Spinal cord (tissue), 10 donors: Measurements from ENCODE around the gene ASPM. TPM values are rescaled to one million over a fixed set of nuclear protein-coding genes. Genes with fewer than 3 reads are reported as not detected.
A peak's percentile ranks its signal among the peaks of the same experiment; 100 is the strongest.

Experiments
- DNase-seq, 6 donors: peaks; one replicate each; pipeline versions ENCODE4 v3.0.0 to v3.0.0-alpha.2; 2013 to 2015; ENCODE audit warnings: low spot score in 6 of 6, low read depth in 4 of 6
- H3K27ac ChIP-seq: one replicate; pipeline ENCODE4 v1.5.1; 2013; ENCODE audit warnings: low read depth, low read length, control low read depth
- H3K27me3 ChIP-seq: one replicate; pipeline ENCODE4 v1.6.1; 2013; ENCODE audit warnings: low read length; ENCODE audit not compliant: control insufficient read depth, insufficient read depth
- H3K36me3 ChIP-seq: one replicate; pipeline ENCODE4 v1.6.1; 2013; ENCODE audit warnings: low read length; ENCODE audit not compliant: control insufficient read depth, insufficient read depth
- H3K4me1 ChIP-seq: one replicate; pipeline ENCODE4 v1.6.1; 2013; ENCODE audit warnings: low read length; ENCODE audit not compliant: control insufficient read depth, insufficient read depth
- H3K4me3 ChIP-seq: one replicate; pipeline ENCODE4 v1.5.1; 2013; ENCODE audit warnings: low read depth, low read length, control low read depth
- H3K9me3 ChIP-seq: one replicate; pipeline ENCODE4 v1.6.1; 2013; ENCODE audit warnings: low read length; ENCODE audit not compliant: control insufficient read depth, insufficient read depth
- WGBS: methylation state at CpG from one replicate; pipeline ENCODE4 v1.1.5; 2013; ENCODE audit warnings: missing lambda C conversion rate; ENCODE audit not compliant: insufficient coverage; 5-methylcytosine and 5-hydroxymethylcytosine counted together
- polyA plus RNA-seq, 2 donors: library from polyadenylated mRNA; unstranded; fragments of 120-200 nt; gene quantifications; one replicate each; pipeline ENCODE4 v1.2.1, GENCODE V29; 2013; ENCODE audit not compliant: insufficient read length in 2 of 2
- total RNA-seq, 2 donors: library from RNA; depleted of rRNA in 1 of 2; stranded (reverse); fragments of 120-200 nt in 1 of 2; fragments of >200 nt in 1 of 2; gene quantifications; one replicate each; pipeline versions ENCODE4 v1.2.3 to v1.2.4, GENCODE V29; 2013 to 2014
- donor health status: healthy.

ASPM gene
- total and polyA plus RNA-seq, 4 donors, result 7.6 to 18.3 (median 13.4) TPM

DNA sequence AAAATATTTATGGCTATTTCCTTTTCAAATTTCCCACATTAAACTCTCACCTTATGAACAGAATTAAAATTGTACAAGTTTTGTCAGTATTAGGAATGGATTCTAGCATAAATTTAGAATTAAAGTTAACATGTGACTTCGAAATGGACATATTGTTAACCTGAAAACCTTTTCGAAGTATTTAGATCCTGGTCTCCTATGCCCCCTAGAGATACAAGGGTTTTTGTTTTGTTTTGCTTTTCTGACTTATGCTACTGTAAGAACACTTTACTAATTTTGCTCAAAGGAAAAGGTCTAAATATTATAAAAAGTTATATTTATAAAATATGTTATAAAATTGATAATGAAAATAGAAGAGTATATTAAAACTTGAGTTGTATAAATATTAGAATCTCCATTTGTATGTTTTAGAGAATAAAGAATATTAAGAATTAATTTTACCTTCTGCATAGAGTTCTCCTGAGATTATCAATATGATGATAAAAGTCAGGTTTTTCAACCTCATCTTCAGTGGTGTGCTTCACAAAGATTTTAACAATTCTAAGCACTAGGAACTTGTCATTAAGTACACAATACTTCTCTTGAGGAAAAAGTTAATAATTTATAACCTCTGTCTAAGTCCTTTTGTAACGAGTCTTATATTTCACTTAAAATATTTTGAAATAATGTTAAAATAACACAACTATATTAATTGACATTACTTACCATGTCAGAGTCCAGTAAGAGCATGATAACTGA, 79.6 kb downstream of the ASPM start, which contains the start of gene F13B:
F13B (minus strand) TSS at position 542 of the 738 bp plus-strand sequence; CDS start at position 505, 37 bp downstream.
- WGBS, result no CpG with 5 or more reads among the region's 3 CpGs

GRCh38 chr1:197066277-197066676, 80.2 kb downstream of the ASPM start:
- Histone ChIP-seq H3K9me3 (no peaks in the 10 kb centered on the region), H3K27ac (no peak overlapping the region), H3K4me1 (no peaks in the 10 kb centered on the region), H3K36me3 (no peaks in the 10 kb centered on the region), H3K4me3 (no peak overlapping the region), H3K27me3 (no peaks in the 10 kb centered on the region)
- no CpG with 5 or more reads among the region's 1 CpG for WGBS
- DNase-seq, result no peak

More for the DNA sequence above, 79.6 kb downstream of the ASPM start, which contains the start of gene F13B:
- H3K4me3 ChIP-seq, result no peak within 1 kb of the TSS
- H3K36me3 ChIP-seq, result no peaks in the 10 kb centered on the region
- no peak within 1 kb of the TSS for H3K27ac ChIP-seq
- no peak for DNase-seq
- no peaks in the 10 kb centered on the region for H3K4me1 ChIP-seq
- no peaks in the 10 kb centered on the region for H3K27me3 ChIP-seq
- H3K9me3 ChIP-seq, result no peaks in the 10 kb centered on the region

DNA sequence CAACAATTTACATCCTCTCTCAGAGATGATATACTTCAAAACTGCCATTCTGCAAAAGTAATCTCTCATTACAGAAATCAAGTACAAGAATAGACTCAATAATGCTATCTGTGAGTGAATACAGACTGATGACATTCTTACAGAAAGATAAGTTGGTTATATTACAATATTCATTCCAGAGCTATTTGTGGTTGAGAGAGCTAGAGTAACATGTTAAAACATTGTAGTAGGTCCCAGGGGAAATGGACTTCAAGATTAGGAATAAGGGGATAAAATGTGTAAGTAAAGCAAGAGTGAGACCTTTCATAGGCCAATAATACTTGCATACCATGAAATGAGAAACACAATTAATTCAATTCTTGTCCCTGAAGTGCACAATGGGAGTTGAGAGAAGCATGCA, 80.9 kb downstream of the ASPM start:
- no peaks in the 10 kb centered on the region for H3K4me1 ChIP-seq

DNA sequence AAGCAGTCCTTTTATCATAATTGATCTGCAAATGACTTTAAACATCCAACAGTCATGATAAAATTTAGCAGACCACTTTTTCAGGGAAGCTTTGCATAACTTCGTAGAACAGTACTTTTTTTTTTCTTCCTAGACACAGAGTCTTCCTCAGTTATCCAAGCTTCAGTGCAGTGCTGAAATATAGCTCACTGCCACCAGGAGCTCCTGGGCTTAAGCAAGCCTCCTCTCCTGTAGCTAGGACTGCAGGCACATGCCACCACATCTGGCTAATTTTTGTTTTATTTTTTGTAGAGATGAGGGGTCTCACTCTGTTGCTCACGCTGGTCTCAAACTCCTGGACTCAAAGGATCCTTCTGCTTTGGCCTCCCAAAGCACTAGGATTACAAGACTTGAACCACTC, 83.3 kb downstream of the ASPM start:
- Histone ChIP-seq H3K9me3 (no peaks in the 10 kb centered on the region), H3K4me3 (no peak overlapping the region), H3K36me3 (no peaks in the 10 kb centered on the region), H3K27me3 (no peaks in the 10 kb centered on the region), H3K4me1 (no peaks in the 10 kb centered on the region), H3K27ac (no peak overlapping the region)
- no peak for DNase-seq
- WGBS, result 100% methylated on average over 1 of the region's 2 CpGs

More for the DNA sequence above, 80.9 kb downstream of the ASPM start:
- Histone ChIP-seq H3K9me3 (no peaks in the 10 kb centered on the region), H3K36me3 (no peaks in the 10 kb centered on the region), H3K27me3 (no peaks in the 10 kb centered on the region), H3K27ac (no peak overlapping the region), H3K4me3 (no peak overlapping the region)
- no peak for DNase-seq

- no peak overlapping the region for H3K27ac ChIP-seq
- H3K9me3 ChIP-seq, result no peaks in the 10 kb centered on the region
- no CpG with 5 or more reads among the region's 2 CpGs for WGBS
- no peaks in the 10 kb centered on the region for H3K27me3 ChIP-seq
- H3K4me1 ChIP-seq, result no peaks in the 10 kb centered on the region
- no peak for DNase-seq
- no peak overlapping the region for H3K4me3 ChIP-seq
- H3K36me3 ChIP-seq, result no peaks in the 10 kb centered on the region
Measured at GRCh38 chr1:197062692-197063091, 83.8 kb downstream of the ASPM start.

DNA sequence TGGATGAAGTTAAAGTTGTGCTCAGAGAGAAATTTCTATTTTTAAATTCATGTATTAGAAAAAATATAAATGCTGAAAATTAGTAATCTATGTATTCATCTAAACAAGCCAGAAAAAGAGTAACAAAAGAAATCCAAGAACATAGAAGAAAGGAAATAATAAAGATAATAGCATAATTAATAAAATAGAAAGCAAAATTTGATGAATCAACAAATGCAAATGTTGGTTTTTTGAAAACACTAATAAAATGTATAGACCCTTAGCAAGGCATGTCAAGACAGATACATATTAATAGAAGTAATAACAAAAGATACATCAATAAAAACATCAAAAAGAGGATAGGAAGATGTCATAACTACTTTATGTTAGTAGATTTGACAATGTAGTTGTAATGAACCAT, 97.4 kb downstream of the ASPM start:
- H3K36me3 ChIP-seq, result no peaks in the 10 kb centered on the region
- no peak overlapping the region for H3K27ac ChIP-seq
- no peaks in the 10 kb centered on the region for H3K27me3 ChIP-seq
- H3K4me1 ChIP-seq, result no peaks in the 10 kb centered on the region
- H3K4me3 ChIP-seq, result no peak overlapping the region
- DNase-seq, result no peak
- H3K9me3 ChIP-seq, result no peaks in the 10 kb centered on the region

DNA sequence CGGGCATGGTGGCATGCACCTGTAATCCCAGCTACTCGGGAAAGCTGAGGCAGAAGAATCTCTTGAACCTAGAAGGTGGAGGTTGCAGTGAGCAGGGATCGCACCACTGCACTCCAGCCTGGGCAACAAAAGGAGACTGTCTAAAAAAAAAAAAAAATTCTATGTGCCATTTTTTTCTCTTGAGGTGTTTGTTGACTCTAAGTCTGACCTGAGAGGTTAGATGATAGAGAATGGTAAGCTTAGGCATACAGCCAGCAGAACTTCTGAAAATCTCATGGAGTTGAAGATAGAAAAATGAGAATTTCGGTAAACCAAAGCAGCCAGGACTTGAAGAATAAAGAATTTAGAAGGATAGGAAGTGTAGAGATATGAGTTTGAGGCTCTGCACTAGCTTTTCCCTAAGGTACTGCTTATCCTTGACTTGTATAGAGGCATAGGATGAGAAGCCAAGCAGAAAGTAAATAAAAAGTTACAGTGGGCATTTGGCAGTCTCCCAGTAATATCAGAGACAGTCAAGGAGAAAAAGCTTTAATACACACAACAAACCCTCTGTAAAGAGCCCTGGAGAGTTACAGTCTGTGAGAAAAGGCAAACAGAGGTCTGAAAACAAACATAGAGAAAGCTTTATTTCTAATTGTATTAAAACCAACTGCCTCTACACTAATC, 103.7 kb downstream of the ASPM start:
- Histone ChIP-seq H3K4me3 (no peak overlapping the region), H3K27me3 (no peaks in the 10 kb centered on the region), H3K9me3 (no peaks in the 10 kb centered on the region), H3K27ac (no peak overlapping the region), H3K36me3 (no peaks in the 10 kb centered on the region), H3K4me1 (no peaks in the 10 kb centered on the region)
- 45% methylated on average over 1 of the region's 4 CpGs for WGBS
- DNase-seq, result no peak

DNA sequence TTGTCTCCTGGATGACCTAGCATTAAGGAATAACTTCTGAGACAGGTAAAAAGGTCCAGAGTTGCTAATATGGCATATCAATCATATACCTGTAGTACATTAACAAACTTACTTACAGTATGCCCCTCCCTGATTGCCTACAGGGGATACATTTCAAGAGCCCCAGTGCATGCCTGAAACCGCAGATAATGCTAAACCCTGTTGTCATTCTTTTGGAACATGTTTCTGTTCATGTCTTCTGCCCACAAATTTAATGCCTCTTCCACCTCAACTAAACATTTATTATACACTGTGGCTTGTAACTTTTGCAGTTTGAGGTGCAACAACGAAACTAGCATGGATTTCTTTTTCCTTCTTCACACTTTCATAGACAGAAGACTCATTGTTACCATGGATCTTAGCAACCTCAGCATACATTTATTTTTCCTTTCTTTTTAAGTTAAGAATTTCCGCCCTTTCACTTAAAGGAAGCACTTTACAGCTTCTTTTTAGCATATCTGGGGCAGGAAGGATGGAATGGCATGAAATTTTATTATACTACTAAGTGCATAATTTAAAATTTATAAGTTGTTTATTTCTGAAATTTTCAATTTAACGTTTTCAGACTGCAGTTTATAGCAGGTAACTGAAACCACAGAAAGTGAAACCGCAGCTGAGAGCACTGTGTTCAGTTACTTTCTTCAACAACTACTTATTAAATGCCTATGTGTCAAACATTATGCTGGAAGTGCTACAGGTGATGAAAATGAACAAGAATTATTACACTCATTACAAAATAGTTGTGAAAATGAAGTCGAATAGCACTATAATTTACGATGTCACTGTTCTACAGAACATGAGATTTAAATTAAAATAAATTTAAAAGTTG, 104.7 kb downstream of the ASPM start:
- 68% methylated on average over 2 of the region's 7 CpGs for WGBS
- no peak for DNase-seq
- Histone ChIP-seq H3K4me3 (no peak overlapping the region), H3K4me1 (no peaks in the 10 kb centered on the region), H3K27ac (no peak overlapping the region), H3K9me3 (no peaks in the 10 kb centered on the region), H3K27me3 (no peaks in the 10 kb centered on the region), H3K36me3 (no peaks in the 10 kb centered on the region)

GRCh38 chr1:197036861-197037260, 109.6 kb downstream of the ASPM start:
- no CpG with 5 or more reads among the region's 3 CpGs for WGBS
- Histone ChIP-seq H3K27ac (no peak overlapping the region), H3K9me3 (no peaks in the 10 kb centered on the region), H3K27me3 (no peaks in the 10 kb centered on the region), H3K4me1 (no peaks in the 10 kb centered on the region), H3K36me3 (no peaks in the 10 kb centered on the region), H3K4me3 (no peak overlapping the region)
- peak in 1 of 6 donors; percentile 38 for DNase-seq
